GM12878 (cell line): ENCODE results near the gene SKAP1. TPM values are rescaled to one million over a fixed set of nuclear protein-coding genes. Genes with fewer than 3 reads are reported as not detected.

ENCODE experiments used
- ATAC-seq: fragments of 200-7000 bp; cut with Tn5 transposase; 3 replicates; pipeline ENCODE4 v1.9.1; 2020; ENCODE audit warnings: mild to moderate bottlenecking, moderate library complexity
- BruUV-seq: library from RNA; stranded (reverse); fragments of 400-500 nt; replicated peaks from 2 replicates; lab custom pipeline; 2021; lab: Mats Ljungman, UMichigan
- CTCF ChIA-PET: fragments of 300-600 bp; sonication (Branson Sonifier 250); formaldehyde crosslinking; extraction: SDS; loops from one replicate; lab custom pipeline; 2021; ENCODE audit warnings: inconsistent platforms; lab: Yijun Ruan, JAX
- POLR2A ChIA-PET: fragments of 350-600 bp; formaldehyde crosslinking; extraction: SDS; loops from one replicate; lab custom pipeline; 2021; ENCODE audit warnings: inconsistent platforms; lab: Charles Lee
- RAD21 ChIA-PET: fragments of 300-600 bp; sonication (Branson Sonifier 250); formaldehyde crosslinking; loops from one replicate; lab custom pipeline; 2023; ENCODE audit warnings: antibody characterized with exemption; ENCODE audit not compliant: unreplicated experiment; lab: Charles Lee
- SMC1A ChIA-PET: fragments of 300-600 bp; sonication (Branson Sonifier 250); formaldehyde crosslinking; loops from one replicate; lab custom pipeline; 2023; ENCODE audit not compliant: unreplicated experiment, uncharacterized antibody; lab: Charles Lee
- DNase-seq: peaks from one replicate; pipeline ENCODE4 v3.0.0-alpha.2; 2011; ENCODE audit warnings: low read depth, low spot score
- FAIRE-seq: peaks from 3 replicates; lab custom pipeline; 2011; peaks lifted over from hg19 to GRCh38; lab: Jason Lieb, UNC
- H2AFZ ChIP-seq: 2 replicates; pipeline ENCODE4 v1.6.0; 2011; ENCODE audit warnings: low read depth, low read length, control low read depth; ENCODE audit not compliant: control insufficient read depth
- H3K27ac ChIP-seq: 2 replicates; pipeline ENCODE4 v1.5.1; 2011; ENCODE audit warnings: control low read depth; ENCODE audit not compliant: control insufficient read depth, insufficient read depth
- H3K27me3 ChIP-seq, 2 experiments: replicated peaks in 1 of 2; 2 replicates each; pipeline versions ENCODE4 v1.6.0 to v1.6.1; 2011; ENCODE audit warnings: low read length in 1 of 2; ENCODE audit not compliant: control insufficient read depth in 2 of 2, insufficient read depth in 2 of 2
- H3K36me3 ChIP-seq, 2 experiments: 2 replicates each; pipeline ENCODE4 v1.5.1; 2011; ENCODE audit warnings: low read length in 1 of 2; ENCODE audit not compliant: control insufficient read depth in 2 of 2, insufficient read depth in 2 of 2
- H3K4me1 ChIP-seq: 2 replicates; pipeline ENCODE4 v1.6.1; 2011; ENCODE audit warnings: mild to moderate bottlenecking, low read length, moderate library complexity, mixed read lengths; ENCODE audit not compliant: control insufficient read depth, insufficient read depth
- H3K4me2 ChIP-seq: 2 replicates; pipeline ENCODE4 v1.6.0; 2011; ENCODE audit warnings: control low read depth; ENCODE audit not compliant: control insufficient read depth, insufficient read depth
- H3K4me3 ChIP-seq: fragments of 200-600 bp; sonication (generic); 2 replicates; pipeline ENCODE4 v1.5.1; 2016
- H3K79me2 ChIP-seq: 2 replicates; pipeline ENCODE4 v1.6.0; 2011; ENCODE audit warnings: low read length; ENCODE audit not compliant: control insufficient read depth, insufficient read depth
- H3K9ac ChIP-seq: 2 replicates; pipeline ENCODE4 v1.8.0; 2011; ENCODE audit warnings: low read length, control low read depth, mixed read lengths; ENCODE audit not compliant: control insufficient read depth, insufficient read depth
- H3K9me3 ChIP-seq: replicated peaks from 3 replicates; pipeline ENCODE4 v1.5.1; 2011; ENCODE audit warnings: mild to moderate bottlenecking, low read length; ENCODE audit not compliant: control insufficient read depth, insufficient read depth
- H4K20me1 ChIP-seq: 2 replicates; pipeline ENCODE4 v1.6.0; 2011; ENCODE audit not compliant: control insufficient read depth, insufficient read depth
- CREM ChIP-seq: IDR thresholded peaks from 2 replicates; pipeline ENCODE4 v1.6.1; 2014; ENCODE audit warnings: antibody characterized with exemption, low read depth
- MXI1 ChIP-seq: fragments of 150-350 bp; IDR thresholded peaks from 2 replicates; pipeline ENCODE4 v1.6.1; 2011; ENCODE audit warnings: low read depth, mild to moderate bottlenecking, inconsistent platforms, low read length, improper control_type of control experiment
- POLR2A ChIP-seq: IDR thresholded peaks from 2 replicates; pipeline ENCODE4 v1.6.1; 2011; ENCODE audit warnings: low read depth, mild to moderate bottlenecking, low read length
- RCOR1 ChIP-seq: conservative IDR thresholded peaks from 2 replicates; pipeline ENCODE4 v1.6.1; 2012; ENCODE audit warnings: low read depth, low read length, improper control_type of control experiment
- SMAD5 ChIP-seq: IDR thresholded peaks from 2 replicates; pipeline ENCODE4 v1.6.1; 2016; ENCODE audit warnings: antibody characterized with exemption, low read depth
- TARDBP ChIP-seq: IDR thresholded peaks from 2 replicates; pipeline ENCODE4 v1.6.1; 2016; ENCODE audit warnings: borderline replicate concordance
- ZSCAN29 ChIP-seq: fragments of 450-650 bp; IDR thresholded peaks from 2 replicates; pipeline ENCODE4 v1.6.1; 2017; ENCODE audit warnings: mild to moderate bottlenecking, moderate library complexity
- WGBS: methylation state at CpG from one replicate; pipeline ENCODE4 v1.1.6; 2016; ENCODE audit warnings: low lambda C conversion rate; ENCODE audit not compliant: insufficient replicate concordance, insufficient coverage; ENCODE audit errors: missing lambda C conversion rate; 5-methylcytosine and 5-hydroxymethylcytosine counted together
- in situ Hi-C: fragments of 300-500 bp; cut with MboI; formaldehyde crosslinking; loops from 9 replicates; pipeline ENCODE4 v1.14.3; 2018; ENCODE audit warnings: mixed read lengths
- intact Hi-C: fragments of 100-400 bp; cut with micrococcal nuclease; formaldehyde crosslinking; loops from one replicate; pipeline ENCODE4 v1.14.2; 2022; ENCODE audit not compliant: unreplicated experiment
- polyA plus RNA-seq, 11 experiments: library from polyadenylated mRNA; depleted of rRNA in 4 of 11; unstranded in 6 of 11; stranded (reverse) in 5 of 11; fragments of >200 nt; fragmentation: Nextera tagmentation in 4 of 11; fragmentation: Illumina TruSeq in 1 of 11; extraction: Ambion mirVana in 4 of 11; extraction: Trizol in 1 of 11; gene quantifications; 1 replicate in 1 of 11; 2 replicates in 10 of 11; pipeline versions ENCODE4 v1.2.1 to v1.2.3, GENCODE V29; 2011 to 2016; ENCODE audit warnings: inconsistent platforms in 2 of 11, missing spikeins in 2 of 11, low read depth in 1 of 11
- total RNA-seq, 4 experiments: library from RNA; depleted of rRNA in 3 of 4; stranded (reverse); fragments of >200 nt in 3 of 4; fragmentation: Illumina TruSeq in 1 of 4; extraction: Trizol in 1 of 4; gene quantifications; 2 replicates each; pipeline versions ENCODE4 v1.2.1 to v1.2.3, GENCODE V29; 2013 to 2021
- TF ChIP-seq, protein P1 (sequence below): fragments of 450-650 bp; IDR thresholded peaks from 2 replicates; pipeline ENCODE4 v1.6.1; 2017; ENCODE audit warnings: antibody characterized with exemption, mild to moderate bottlenecking, moderate library complexity

SKAP1 gene
- total and polyA plus RNA-seq, 10 of the 15 experiments (the other 5 are each of a cell fraction or from before 2014, with no cell fraction given) = 17.1 to 97.6 (median 35.9) TPM

- CTCF ChIA-PET = interaction anchor here (0.8 to 33.4 kb wide), 6 partner anchors 9 to 74 kb away, joined by 3 to 525 read pairs (median 10); partner anchors contain the start of gene SNX11
- intact Hi-C loops (loop anchor here (1.0 kb wide), 1 partner anchor 10 kb away; no protein-coding TSS in a partner anchor), in situ Hi-C loops (no loop called here)
- peak overlapping the region; percentile 87 for H2AFZ ChIP-seq
- DNase-seq (no peak), ATAC-seq (no peak), FAIRE-seq (no peak)
- H3K4me2 ChIP-seq = peak overlapping the region; percentile 87
- BruUV-seq = no TSS peak
- no peak for TF ChIP-seq ZSCAN29
- TF ChIP-seq CREM = no peak
- no peak for TF ChIP-seq POLR2A
- no peak for TF ChIP-seq TARDBP
- no peak for TF ChIP-seq RCOR1
- TF ChIP-seq SMAD5 = no peak
- TF ChIP-seq, protein P1, sequence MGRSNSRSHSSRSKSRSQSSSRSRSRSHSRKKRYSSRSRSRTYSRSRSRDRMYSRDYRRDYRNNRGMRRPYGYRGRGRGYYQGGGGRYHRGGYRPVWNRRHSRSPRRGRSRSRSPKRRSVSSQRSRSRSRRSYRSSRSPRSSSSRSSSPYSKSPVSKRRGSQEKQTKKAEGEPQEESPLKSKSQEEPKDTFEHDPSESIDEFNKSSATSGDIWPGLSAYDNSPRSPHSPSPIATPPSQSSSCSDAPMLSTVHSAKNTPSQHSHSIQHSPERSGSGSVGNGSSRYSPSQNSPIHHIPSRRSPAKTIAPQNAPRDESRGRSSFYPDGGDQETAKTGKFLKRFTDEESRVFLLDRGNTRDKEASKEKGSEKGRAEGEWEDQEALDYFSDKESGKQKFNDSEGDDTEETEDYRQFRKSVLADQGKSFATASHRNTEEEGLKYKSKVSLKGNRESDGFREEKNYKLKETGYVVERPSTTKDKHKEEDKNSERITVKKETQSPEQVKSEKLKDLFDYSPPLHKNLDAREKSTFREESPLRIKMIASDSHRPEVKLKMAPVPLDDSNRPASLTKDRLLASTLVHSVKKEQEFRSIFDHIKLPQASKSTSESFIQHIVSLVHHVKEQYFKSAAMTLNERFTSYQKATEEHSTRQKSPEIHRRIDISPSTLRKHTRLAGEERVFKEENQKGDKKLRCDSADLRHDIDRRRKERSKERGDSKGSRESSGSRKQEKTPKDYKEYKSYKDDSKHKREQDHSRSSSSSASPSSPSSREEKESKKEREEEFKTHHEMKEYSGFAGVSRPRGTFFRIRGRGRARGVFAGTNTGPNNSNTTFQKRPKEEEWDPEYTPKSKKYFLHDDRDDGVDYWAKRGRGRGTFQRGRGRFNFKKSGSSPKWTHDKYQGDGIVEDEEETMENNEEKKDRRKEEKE = no peak
- 0 out of 2 replicates have a peak, but pooled peaks have one; percentile 14 for TF ChIP-seq MXI1
- POLR2A ChIA-PET = interaction anchor here (1.0 to 4.1 kb wide), 5 partner anchors 7 to 159 kb away, joined by 3 to 32 read pairs (median 6); partner anchors contain the start of genes NFE2L1, PNPO and SNX11
- SMC1A ChIA-PET = interaction anchor here (0.8 to 9.5 kb wide), 3 partner anchors 9 to 15 kb away, joined by 3 to 66 read pairs (median 4); no protein-coding TSS in a partner anchor
- no peaks in the 10 kb centered on the region for H4K20me1 ChIP-seq
- no peaks in the 10 kb centered on the region for H3K27me3 ChIP-seq
- H3K27ac ChIP-seq = peak overlapping the region; percentile 80
- no peaks in the 10 kb centered on the region; a peak in 1 of 4 replicates for H3K36me3 ChIP-seq
- H3K9me3 ChIP-seq = peaks cover 3% of the 10 kb centered on the region; the same call in 2 of the 3 replicates
- H3K79me2 ChIP-seq = peaks cover 46% of the 10 kb centered on the region
- peaks cover 26% of the 10 kb centered on the region for H3K4me1 ChIP-seq
- WGBS = under 1% methylated on average over 22 of the region's 23 CpGs
- peak overlapping the region; percentile 76 for H3K9ac ChIP-seq
- RAD21 ChIA-PET = interaction anchor here (0.6 to 9.5 kb wide), 6 partner anchors 12 to 75 kb away, joined by 3 to 113 read pairs (median 4); no protein-coding TSS in a partner anchor
- H3K4me3 ChIP-seq = peak overlapping the region; percentile 87
These were observed 329.4 kb downstream of the SKAP1 start for GRCh38 chr17:48100591-48101011.
